B cell (primary cell): ENCODE data around the gene NPHS2. TPM values are rescaled to one million over a fixed set of nuclear protein-coding genes. Genes with fewer than 3 reads are reported as not detected.

Source experiments
- ATAC-seq: fragments of 200-7000 bp; cut with Tn5 transposase; one replicate; pipeline ENCODE4 v1.10.0; 2021; ENCODE audit warnings: low read depth, mild to moderate bottlenecking, moderate number of reproducible peaks, moderate library complexity
- CTCF ChIA-PET: fragments of 350-600 bp; sonication (Branson Sonifier 250); formaldehyde crosslinking; loops from one replicate; lab custom pipeline; 2021; ENCODE audit warnings: antibody characterized with exemption, inconsistent platforms; lab: Charles Lee
- POLR2A ChIA-PET: fragments of 350-600 bp; sonication (Branson Sonifier 250); formaldehyde crosslinking; loops from one replicate; lab custom pipeline; 2021; ENCODE audit warnings: antibody characterized with exemption; lab: Charles Lee
- DNase-seq: peaks from one replicate; pipeline ENCODE4 v3.0.0; 2013
- H2AFZ ChIP-seq: 2 replicates; pipeline ENCODE4 v1.6.1; 2012; ENCODE audit warnings: mild to moderate bottlenecking, low read depth, low read length; ENCODE audit not compliant: insufficient read depth, poor library complexity, severe bottlenecking
- H3K27ac ChIP-seq, 2 donors: 1 replicate in 1 of 2; 2 replicates in 1 of 2; pipeline ENCODE4 v1.5.1; 2012 to 2013; ENCODE audit warnings: low read length in 2 of 2, mild to moderate bottlenecking in 2 of 2, moderate library complexity in 1 of 2
- H3K27me3 ChIP-seq, 4 experiments: fragments of 200-600 bp in 1 of 4; sonication (generic) in 1 of 4; replicated peaks in 1 of 4; 1 replicate in 2 of 4; 2 replicates in 2 of 4; pipeline versions ENCODE4 v1.6.1 to v1.7.0; 2013 to 2016; ENCODE audit warnings: low read length in 3 of 4, mild to moderate bottlenecking in 2 of 4, mixed read lengths in 1 of 4, moderate library complexity in 1 of 4; ENCODE audit not compliant: insufficient read depth in 4 of 4, control insufficient read depth in 3 of 4; ENCODE audit errors: control extremely low read depth in 1 of 4
- H3K36me3 ChIP-seq, 2 experiments: replicated peaks in 1 of 2; 1 replicate in 1 of 2; 2 replicates in 1 of 2; pipeline versions ENCODE4 v1.6.1 to v1.7.1; 2013; ENCODE audit warnings: low read length in 1 of 2; ENCODE audit not compliant: insufficient read depth in 2 of 2, control insufficient read depth in 1 of 2; ENCODE audit errors: control extremely low read depth in 1 of 2, extremely low read depth in 1 of 2
- H3K4me1 ChIP-seq, 2 donors: fragments of 200-600 bp in 1 of 2; sonication (generic) in 1 of 2; 1 replicate in 1 of 2; 2 replicates in 1 of 2; pipeline versions ENCODE4 v1.5.1 to v1.6.1; 2013 to 2017; ENCODE audit warnings: low read length in 2 of 2; ENCODE audit not compliant: control insufficient read depth in 2 of 2, insufficient read depth in 2 of 2
- H3K4me2 ChIP-seq: replicated peaks from 2 replicates; pipeline ENCODE3; 2012; ENCODE audit warnings: mild to moderate bottlenecking, low read depth, low read length; ENCODE audit not compliant: poor library complexity, severe bottlenecking
- H3K4me3 ChIP-seq, 5 experiments: fragments of 200-600 bp in 1 of 5; sonication (generic) in 1 of 5; 1 replicate in 3 of 5; 2 replicates in 2 of 5; pipeline versions ENCODE4 v1.5.1 to v1.7.0; 2011 to 2016; ENCODE audit warnings: low read length in 4 of 5, mild to moderate bottlenecking in 4 of 5, low read depth in 2 of 5, control low read depth in 1 of 5, moderate library complexity in 1 of 5; ENCODE audit not compliant: insufficient read depth in 1 of 5; ENCODE audit errors: control extremely low read depth in 1 of 5, extremely low read depth in 1 of 5
- H3K79me2 ChIP-seq: fragments of 200-600 bp; sonication (generic); one replicate; pipeline ENCODE4 v1.6.0; 2016; ENCODE audit warnings: low read length; ENCODE audit not compliant: control insufficient read depth, insufficient read depth
- H3K9ac ChIP-seq: fragments of 200-600 bp; sonication (generic); 2 replicates; pipeline ENCODE4 v1.6.1; 2017; ENCODE audit warnings: mild to moderate bottlenecking, low read length, moderate library complexity
- H3K9me3 ChIP-seq, 3 donors: one replicate each; pipeline versions ENCODE4 v1.6.1 to v1.7.1; 2013; ENCODE audit warnings: low read length in 2 of 3; ENCODE audit not compliant: control insufficient read depth in 2 of 3, insufficient read depth in 1 of 3; ENCODE audit errors: control extremely low read depth in 1 of 3
- H4K20me1 ChIP-seq: 2 replicates; pipeline ENCODE4 v1.6.0; 2012; ENCODE audit warnings: mild to moderate bottlenecking, low read length; ENCODE audit not compliant: insufficient read depth, control insufficient read depth, poor library complexity, severe bottlenecking
- H3K27ac Mint-ChIP-seq: one replicate; pipeline ENCODE4 v1.8.0; 2021; ENCODE audit warnings: mixed read lengths
- H3K27me3 Mint-ChIP-seq: one replicate; pipeline ENCODE4 v1.8.0; 2021; ENCODE audit warnings: mixed read lengths
- H3K4me1 Mint-ChIP-seq: one replicate; pipeline ENCODE4 v1.8.0; 2021; ENCODE audit warnings: mixed read lengths
- H3K4me3 Mint-ChIP-seq: one replicate; pipeline ENCODE4 v1.8.0; 2021; ENCODE audit warnings: mixed read lengths
- H3K9me3 Mint-ChIP-seq: one replicate; pipeline ENCODE4 v1.8.0; 2022; ENCODE audit warnings: mixed read lengths; ENCODE audit not compliant: insufficient read depth
- EZH2 ChIP-seq: IDR thresholded peaks from 2 replicates; pipeline ENCODE4 v1.6.1; 2012; ENCODE audit warnings: borderline replicate concordance, low read depth, mild to moderate bottlenecking, moderate library complexity, low read length; ENCODE audit not compliant: insufficient read depth, poor library complexity, severe bottlenecking
- WGBS: methylation state at CpG from one replicate; pipeline ENCODE4 v1.1.5; 2013; ENCODE audit warnings: missing lambda C conversion rate; ENCODE audit not compliant: insufficient coverage; 5-methylcytosine and 5-hydroxymethylcytosine counted together
- intact Hi-C: fragments of 100-400 bp; cut with micrococcal nuclease; formaldehyde crosslinking; loops from one replicate; pipeline ENCODE4 v1.10.0; 2022
- polyA plus RNA-seq: library from polyadenylated mRNA; depleted of rRNA; stranded (reverse); fragments of >200 nt; gene quantifications from 2 replicates; pipeline ENCODE4 v1.2.3, GENCODE V29; 2012
- total RNA-seq, 2 donors: library from RNA; stranded (reverse); fragments of 120-200 nt in 1 of 2; gene quantifications; 1 replicate in 1 of 2; 2 replicates in 1 of 2; pipeline versions ENCODE4 v1.2.3 to v1.2.4, GENCODE V29; 2013 to 2022
- TF ChIP-seq, protein P1 (sequence below): fragments of 200-600 bp; IDR thresholded peaks from one replicate; pipeline ENCODE4 v1.8.0; 2022; ENCODE audit warnings: antibody characterized with exemption, mild to moderate bottlenecking

Gene NPHS2
- total and polyA plus RNA-seq, 2 donors (not counting 1 experiment from before 2014, with no cell fraction given): not detected

DNA sequence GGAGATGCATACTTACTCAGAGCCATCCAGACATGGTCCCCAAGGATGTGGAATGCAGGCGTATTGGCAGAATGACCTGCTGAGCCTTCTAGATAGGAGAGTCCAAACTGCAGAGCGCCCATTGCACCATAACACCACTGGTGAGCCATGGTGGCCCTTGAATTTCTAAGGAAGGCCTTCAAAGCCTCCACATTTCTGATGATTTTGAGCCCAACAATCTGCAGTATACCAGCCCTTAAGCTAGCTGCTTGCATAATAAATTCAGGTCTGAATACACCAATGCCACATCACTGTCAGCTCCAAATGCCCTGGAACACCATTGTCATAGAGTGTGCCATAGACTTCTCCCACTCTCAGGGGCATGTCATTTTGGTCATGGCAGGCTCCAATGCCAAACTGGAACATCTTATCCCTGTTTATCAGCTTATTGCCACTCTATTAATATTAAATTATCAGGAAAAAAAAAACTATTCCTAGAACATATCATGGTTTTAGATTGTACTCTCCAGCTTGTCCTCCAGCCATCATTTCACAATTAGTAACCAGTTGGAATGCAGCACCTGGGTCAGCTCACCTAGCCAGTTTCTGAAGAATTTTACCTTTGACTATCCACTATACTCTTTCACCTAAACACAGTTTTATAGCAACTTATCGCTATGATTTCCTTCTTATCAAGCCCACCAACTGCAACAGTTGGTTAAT lies 26.9 kb downstream of the NPHS2 start:
- Mint-ChIP-seq H3K27me3 (peaks cover 7% of the 10 kb centered on the region), H3K4me1 (no peaks in the 10 kb centered on the region), H3K27ac (no peak overlapping the region), H3K4me3 (no peak overlapping the region), H3K9me3 (no peaks in the 10 kb centered on the region)
- no peak overlapping the region for H3K4me2 ChIP-seq
- DNase-seq (no peak), ATAC-seq (no peak)
- TF ChIP-seq EZH2: no peak
- TF ChIP-seq, protein P1, sequence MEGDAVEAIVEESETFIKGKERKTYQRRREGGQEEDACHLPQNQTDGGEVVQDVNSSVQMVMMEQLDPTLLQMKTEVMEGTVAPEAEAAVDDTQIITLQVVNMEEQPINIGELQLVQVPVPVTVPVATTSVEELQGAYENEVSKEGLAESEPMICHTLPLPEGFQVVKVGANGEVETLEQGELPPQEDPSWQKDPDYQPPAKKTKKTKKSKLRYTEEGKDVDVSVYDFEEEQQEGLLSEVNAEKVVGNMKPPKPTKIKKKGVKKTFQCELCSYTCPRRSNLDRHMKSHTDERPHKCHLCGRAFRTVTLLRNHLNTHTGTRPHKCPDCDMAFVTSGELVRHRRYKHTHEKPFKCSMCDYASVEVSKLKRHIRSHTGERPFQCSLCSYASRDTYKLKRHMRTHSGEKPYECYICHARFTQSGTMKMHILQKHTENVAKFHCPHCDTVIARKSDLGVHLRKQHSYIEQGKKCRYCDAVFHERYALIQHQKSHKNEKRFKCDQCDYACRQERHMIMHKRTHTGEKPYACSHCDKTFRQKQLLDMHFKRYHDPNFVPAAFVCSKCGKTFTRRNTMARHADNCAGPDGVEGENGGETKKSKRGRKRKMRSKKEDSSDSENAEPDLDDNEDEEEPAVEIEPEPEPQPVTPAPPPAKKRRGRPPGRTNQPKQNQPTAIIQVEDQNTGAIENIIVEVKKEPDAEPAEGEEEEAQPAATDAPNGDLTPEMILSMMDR: no peak
- intact Hi-C loops: no loop called here
- no peaks in the 10 kb centered on the region for H3K4me1 ChIP-seq
- no peak overlapping the region for H3K9ac ChIP-seq
- H3K9me3 ChIP-seq: no peaks in the 10 kb centered on the region
- no peak overlapping the region for H2AFZ ChIP-seq
- no peaks in the 10 kb centered on the region for H3K36me3 ChIP-seq
- 67% methylated on average over 3 of the region's 3 CpGs for WGBS
- H3K27ac ChIP-seq: no peak overlapping the region
- no peaks in the 10 kb centered on the region for H4K20me1 ChIP-seq
- no peaks in the 10 kb centered on the region for H3K79me2 ChIP-seq
- ChIA-PET CTCF (no interaction called here), POLR2A (no interaction called here)
- peaks cover 0 to 2% (median 0%) of the 10 kb centered on the region in 4 experiments for H3K27me3 ChIP-seq
- H3K4me3 ChIP-seq: no peak overlapping the region

DNA sequence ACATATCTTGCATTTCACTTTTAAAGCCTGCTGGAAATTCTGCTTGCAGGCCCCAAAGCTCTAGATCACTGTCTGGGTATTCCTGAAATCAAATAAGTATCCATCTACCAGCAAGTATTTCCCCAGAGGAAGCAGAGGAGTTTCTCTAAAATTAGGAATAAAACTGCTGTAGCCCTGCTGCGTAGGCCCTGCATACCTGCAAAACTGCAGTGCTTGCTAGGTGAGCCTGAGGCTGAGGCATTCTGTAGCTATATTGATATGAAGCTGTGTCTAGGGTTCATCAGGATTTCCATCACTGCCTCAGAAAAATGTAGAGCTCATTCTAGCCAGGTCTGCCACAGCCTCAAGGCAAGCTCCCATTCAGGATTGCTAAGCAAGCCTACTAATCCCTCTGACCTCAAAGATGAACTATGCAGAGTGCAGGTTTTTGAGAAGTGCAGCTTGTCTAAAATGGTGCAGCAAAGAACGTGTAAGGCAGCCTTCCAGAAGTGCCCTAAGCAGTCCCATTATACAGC lies 28.7 kb downstream of the NPHS2 start:
- CTCF ChIA-PET: no interaction called here

More for the DNA sequence above, 28.7 kb downstream of the NPHS2 start:
- Mint-ChIP-seq H3K27me3 (peaks cover 13% of the 10 kb centered on the region), H3K4me1 (no peaks in the 10 kb centered on the region), H3K9me3 (no peaks in the 10 kb centered on the region), H3K4me3 (no peak overlapping the region), H3K27ac (no peak overlapping the region)
- H3K9me3 ChIP-seq: no peaks in the 10 kb centered on the region
- no peak overlapping the region for H3K27ac ChIP-seq
- POLR2A ChIA-PET: no interaction called here
- no peak overlapping the region for H3K4me2 ChIP-seq
- no peak overlapping the region for H2AFZ ChIP-seq
- DNase-seq (no peak), ATAC-seq (no peak)
- no peaks in the 10 kb centered on the region for H3K36me3 ChIP-seq
- no peak overlapping the region for H3K4me3 ChIP-seq
- H4K20me1 ChIP-seq: no peaks in the 10 kb centered on the region
- H3K4me1 ChIP-seq: no peaks in the 10 kb centered on the region
- WGBS: 56% methylated on average over 1 of the region's 2 CpGs
- intact Hi-C loops: no loop called here
- H3K9ac ChIP-seq: no peak overlapping the region
- peaks cover 0 to 2% (median 0%) of the 10 kb centered on the region in 4 experiments for H3K27me3 ChIP-seq
- TF ChIP-seq, protein P1: no peak
- TF ChIP-seq EZH2: no peak
- no peaks in the 10 kb centered on the region for H3K79me2 ChIP-seq
